Measurements from ENCODE around the gene PAPPA. TPM values are rescaled to one million over a fixed set of nuclear protein-coding genes. Genes with fewer than 3 reads are reported as not detected.

Gene PAPPA
- total and polyA plus RNA-seq, 3 experiments from 2014 or later: not detected

DNA sequence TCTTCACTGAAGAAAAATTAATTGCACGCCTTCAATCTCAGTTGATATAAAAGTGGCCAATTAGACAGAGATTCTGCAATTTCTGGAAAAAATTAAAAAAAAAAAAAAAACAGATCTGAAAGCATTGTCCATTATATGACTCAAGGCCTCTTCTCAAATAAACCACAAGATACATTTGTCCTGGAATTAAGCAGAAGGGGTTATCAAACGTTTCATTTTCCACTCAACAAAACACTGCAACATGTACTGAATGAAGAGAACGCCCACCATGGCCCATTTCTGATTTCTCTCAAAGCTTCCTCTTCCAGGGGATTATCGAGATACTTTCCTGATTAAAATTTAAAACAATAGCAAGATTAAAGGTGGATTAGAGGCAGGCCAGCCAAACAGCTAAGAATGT lies 5.8 kb upstream of the PAPPA start:
- POLR2A ChIA-PET: no interaction called here
- CTCF ChIA-PET: no interaction called here
- no peaks in the 10 kb centered on the region for H3K4me1 ChIP-seq (ENCODE audit: insufficient read depth, low read length)
- Mint-ChIP-seq H3K4me1 (peaks cover 0 to 2% (median 0%) of the 10 kb centered on the region in 3 donors), H3K4me3 (no peak overlapping the region), H3K27ac (no peak overlapping the region), H3K27me3 (peaks cover 11 to 43% of the 10 kb centered on the region in 2 donors), H3K36me3 (no peaks in the 10 kb centered on the region), H3K9me3 (peaks cover 0 to 4% (median 0%) of the 10 kb centered on the region in 5 donors)
- no peaks in the 10 kb centered on the region for H3K9me3 ChIP-seq (ENCODE audit: low read length)
- no peak overlapping the region for H3K27ac ChIP-seq (ENCODE audit: low read depth, low read length)
- no peak for DNase-seq
- H3K27me3 ChIP-seq (ENCODE audit: insufficient read depth, low read length, poor library complexity, severe bottlenecking): no peaks in the 10 kb centered on the region
- no peaks in the 10 kb centered on the region for H3K36me3 ChIP-seq (ENCODE audit: insufficient read depth, low read length)
- H3K4me3 ChIP-seq (ENCODE audit: low read length): no peak overlapping the region

GRCh38 chr9:116149844-116150243 lies 3.7 kb upstream of the PAPPA start:
- Mint-ChIP-seq H3K4me1 (peaks cover 0 to 12% (median 2%) of the 10 kb centered on the region in 3 donors), H3K4me3 (no peak overlapping the region), H3K27ac (no peak overlapping the region), H3K27me3 (peaks cover 22 to 56% of the 10 kb centered on the region in 2 donors), H3K36me3 (no peaks in the 10 kb centered on the region), H3K9me3 (peaks cover 0 to 4% (median 0%) of the 10 kb centered on the region in 5 donors)
- H3K27me3 ChIP-seq (ENCODE audit: insufficient read depth, low read length, poor library complexity, severe bottlenecking): no peaks in the 10 kb centered on the region
- ChIA-PET POLR2A (no interaction called here), CTCF (no interaction called here)
- H3K27ac ChIP-seq (ENCODE audit: low read depth, low read length): no peak overlapping the region
- H3K36me3 ChIP-seq (ENCODE audit: insufficient read depth, low read length): no peaks in the 10 kb centered on the region
- no peak overlapping the region for H3K4me3 ChIP-seq (ENCODE audit: low read length)
- H3K4me1 ChIP-seq (ENCODE audit: insufficient read depth, low read length): no peaks in the 10 kb centered on the region
- no peaks in the 10 kb centered on the region for H3K9me3 ChIP-seq (ENCODE audit: low read length)
- DNase-seq: no peak

- H3K36me3 Mint-ChIP-seq: no peaks in the 10 kb centered on the region
- H3K4me1 ChIP-seq (ENCODE audit: insufficient read depth, low read length): no peaks in the 10 kb centered on the region
- no peaks in the 10 kb centered on the region for H3K9me3 ChIP-seq (ENCODE audit: low read length)
- no peak overlapping the region for H3K27ac Mint-ChIP-seq
- peaks cover 4% of the 10 kb centered on the region for H3K27me3 ChIP-seq (ENCODE audit: insufficient read depth, low read length, poor library complexity, severe bottlenecking)
- no peak overlapping the region for H3K27ac ChIP-seq (ENCODE audit: low read depth, low read length)
- H3K4me1 Mint-ChIP-seq: peaks cover 0 to 18% (median 2%) of the 10 kb centered on the region in 3 donors
- H3K9me3 Mint-ChIP-seq: peaks cover 0 to 7% (median 4%) of the 10 kb centered on the region in 5 donors
- peaks cover 32 to 70% of the 10 kb centered on the region in 2 donors for H3K27me3 Mint-ChIP-seq
- no peak overlapping the region for H3K4me3 Mint-ChIP-seq
- H3K36me3 ChIP-seq (ENCODE audit: insufficient read depth, low read length): no peaks in the 10 kb centered on the region
- H3K4me3 ChIP-seq (ENCODE audit: low read length): no peak overlapping the region
- no peak for DNase-seq
- POLR2A ChIA-PET: no interaction called here
- CTCF ChIA-PET: no interaction called here
These were observed 2.4 kb upstream of the PAPPA start for GRCh38 chr9:116151199-116151598.

- Mint-ChIP-seq H3K27ac (no peak overlapping the region), H3K36me3 (no peaks in the 10 kb centered on the region), H3K4me3 (no peak overlapping the region), H3K4me1 (peaks cover 0 to 18% (median 2%) of the 10 kb centered on the region in 3 donors), H3K27me3 (peaks cover 33 to 72% of the 10 kb centered on the region in 2 donors), H3K9me3 (peaks cover 0 to 7% (median 4%) of the 10 kb centered on the region in 5 donors)
- ChIA-PET POLR2A (no interaction called here), CTCF (no interaction called here)
- no peak for DNase-seq
- H3K36me3 ChIP-seq (ENCODE audit: insufficient read depth, low read length): no peaks in the 10 kb centered on the region
- peaks cover 4% of the 10 kb centered on the region for H3K27me3 ChIP-seq (ENCODE audit: insufficient read depth, low read length, poor library complexity, severe bottlenecking)
- H3K4me1 ChIP-seq (ENCODE audit: insufficient read depth, low read length): no peaks in the 10 kb centered on the region
- H3K27ac ChIP-seq (ENCODE audit: low read depth, low read length): no peak overlapping the region
- no peak overlapping the region for H3K4me3 ChIP-seq (ENCODE audit: low read length)
- no peaks in the 10 kb centered on the region for H3K9me3 ChIP-seq (ENCODE audit: low read length)
These were observed 1.6 kb upstream of the PAPPA start for GRCh38 chr9:116151966-116152381.

DNA sequence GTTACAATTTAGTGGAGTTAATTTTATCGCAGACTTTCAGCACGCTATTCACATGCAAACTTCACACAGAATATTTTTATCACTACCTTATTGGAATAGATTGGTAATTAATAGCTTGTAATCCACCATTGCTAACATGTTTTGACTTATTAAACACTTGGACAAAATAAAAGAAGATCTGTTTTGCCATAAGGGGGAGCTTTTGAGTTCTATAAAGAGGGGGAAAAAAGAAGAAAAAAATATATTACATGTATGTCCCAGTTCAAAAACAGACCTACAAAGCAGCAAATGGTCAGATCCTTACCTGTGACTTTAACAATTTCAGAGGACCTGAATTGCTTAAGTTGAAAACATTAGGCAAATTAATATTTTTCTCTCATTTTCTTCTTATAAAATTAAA lies 1.2 kb upstream of the PAPPA start:
- no peaks in the 10 kb centered on the region for H3K36me3 Mint-ChIP-seq
- CTCF ChIA-PET: no interaction called here

GRCh38 chr9:116152941-116153764 lies 438 bp upstream of the PAPPA start:
- no peaks in the 10 kb centered on the region for H3K9me3 ChIP-seq (ENCODE audit: low read length)
- ChIA-PET POLR2A (no interaction called here), CTCF (no interaction called here)
- H3K4me3 Mint-ChIP-seq: peak overlapping the region in 1 of 7 donors; percentile 51
- peaks cover 0 to 18% (median 2%) of the 10 kb centered on the region in 3 donors for H3K4me1 Mint-ChIP-seq
- no peak for DNase-seq
- H3K9me3 Mint-ChIP-seq: peaks cover 0 to 7% (median 5%) of the 10 kb centered on the region in 5 donors
- no peaks in the 10 kb centered on the region for H3K36me3 ChIP-seq (ENCODE audit: insufficient read depth, low read length)
- peaks cover 4% of the 10 kb centered on the region for H3K27me3 ChIP-seq (ENCODE audit: insufficient read depth, low read length, poor library complexity, severe bottlenecking)
- H3K36me3 Mint-ChIP-seq: no peaks in the 10 kb centered on the region
- H3K27ac ChIP-seq (ENCODE audit: low read depth, low read length): no peak overlapping the region
- peaks cover 38 to 79% of the 10 kb centered on the region in 2 donors for H3K27me3 Mint-ChIP-seq
- no peak overlapping the region for H3K4me3 ChIP-seq (ENCODE audit: low read length)
- H3K4me1 ChIP-seq (ENCODE audit: insufficient read depth, low read length): no peaks in the 10 kb centered on the region
- no peak overlapping the region for H3K27ac Mint-ChIP-seq

More for the DNA sequence above, 1.2 kb upstream of the PAPPA start:
- Mint-ChIP-seq H3K27ac (no peak overlapping the region), H3K27me3 (peaks cover 35 to 76% of the 10 kb centered on the region in 2 donors), H3K9me3 (peaks cover 0 to 7% (median 4%) of the 10 kb centered on the region in 5 donors), H3K4me3 (no peak overlapping the region), H3K4me1 (peaks cover 0 to 18% (median 2%) of the 10 kb centered on the region in 3 donors)
- POLR2A ChIA-PET: no interaction called here
- H3K4me3 ChIP-seq (ENCODE audit: low read length): no peak overlapping the region
- H3K27me3 ChIP-seq (ENCODE audit: insufficient read depth, low read length, poor library complexity, severe bottlenecking): peaks cover 4% of the 10 kb centered on the region
- no peaks in the 10 kb centered on the region for H3K4me1 ChIP-seq (ENCODE audit: insufficient read depth, low read length)
- DNase-seq: no peak
- H3K36me3 ChIP-seq (ENCODE audit: insufficient read depth, low read length): no peaks in the 10 kb centered on the region
- H3K27ac ChIP-seq (ENCODE audit: low read depth, low read length): no peak overlapping the region
- H3K9me3 ChIP-seq (ENCODE audit: low read length): no peaks in the 10 kb centered on the region

GRCh38 chr9:116154334-116154975 lies 864 bp downstream of the PAPPA start:
- H3K27ac Mint-ChIP-seq: no peak overlapping the region
- H3K36me3 Mint-ChIP-seq: no peaks in the 10 kb centered on the region
- CTCF ChIA-PET: no interaction called here
- Histone ChIP-seq H3K9me3 (ENCODE audit: low read length) (no peaks in the 10 kb centered on the region), H3K36me3 (ENCODE audit: insufficient read depth, low read length) (no peaks in the 10 kb centered on the region), H3K27me3 (ENCODE audit: insufficient read depth, low read length, poor library complexity, severe bottlenecking) (peaks cover 4% of the 10 kb centered on the region), H3K27ac (ENCODE audit: low read depth, low read length) (no peak overlapping the region), H3K4me1 (ENCODE audit: insufficient read depth, low read length) (no peaks in the 10 kb centered on the region), H3K4me3 (ENCODE audit: low read length) (no peak overlapping the region)
- H3K4me1 Mint-ChIP-seq: peaks cover 0 to 18% (median 2%) of the 10 kb centered on the region in 3 donors
- peaks cover 42 to 83% of the 10 kb centered on the region in 2 donors for H3K27me3 Mint-ChIP-seq
- no peak for DNase-seq
- POLR2A ChIA-PET: no interaction called here
- H3K4me3 Mint-ChIP-seq: no peak overlapping the region
- H3K9me3 Mint-ChIP-seq: peaks cover 0 to 8% (median 5%) of the 10 kb centered on the region in 5 donors

DNA sequence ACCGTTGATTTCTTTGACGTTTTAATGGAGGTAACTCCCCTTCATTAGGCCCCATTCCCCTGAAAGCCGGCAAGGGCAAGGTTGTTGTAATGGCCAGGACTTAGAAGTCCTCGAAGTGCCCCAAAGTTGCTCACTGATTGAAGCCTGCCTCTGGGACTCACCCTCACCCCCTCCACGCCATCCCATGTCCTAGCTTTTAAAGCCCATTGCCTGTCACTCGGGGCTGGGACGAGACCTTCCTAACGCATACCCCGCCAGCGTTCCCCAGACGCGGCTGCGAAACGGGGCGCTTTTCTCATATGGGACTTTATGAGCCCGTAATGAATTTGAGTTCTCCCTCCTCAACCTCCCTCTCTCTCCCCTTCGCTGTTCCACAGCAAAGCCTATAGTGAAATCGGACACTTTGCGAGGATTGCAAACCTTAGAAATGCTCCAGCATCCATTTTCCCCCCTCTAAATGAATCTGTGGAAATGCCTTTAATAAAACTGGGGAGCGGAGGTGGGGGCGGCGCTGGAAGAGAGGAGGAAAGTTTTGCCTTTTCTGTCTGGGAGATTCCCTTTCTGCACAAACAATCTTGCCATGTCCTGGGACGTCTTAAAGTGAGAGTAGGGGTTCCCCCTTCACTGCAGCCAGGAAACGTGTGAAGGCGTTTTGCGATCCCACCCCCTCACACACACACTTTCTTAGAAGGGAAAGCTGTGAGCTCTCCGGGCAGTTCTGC lies 1.5 kb downstream of the PAPPA start:
- peaks cover 4% of the 10 kb centered on the region for H3K27me3 ChIP-seq (ENCODE audit: insufficient read depth, low read length, poor library complexity, severe bottlenecking)
- H3K27me3 Mint-ChIP-seq: peaks cover 39 to 80% of the 10 kb centered on the region in 2 donors

More for the DNA sequence above, 1.5 kb downstream of the PAPPA start:
- H3K27ac Mint-ChIP-seq: peak overlapping the region in 2 of 8 donors; percentile 30 to 46
- H3K9me3 Mint-ChIP-seq: peaks cover 0 to 8% (median 5%) of the 10 kb centered on the region in 5 donors
- no peak for DNase-seq
- H3K4me3 Mint-ChIP-seq: peak overlapping the region in 2 of 7 donors; percentile 3 to 40
- H3K36me3 ChIP-seq (ENCODE audit: insufficient read depth, low read length): no peaks in the 10 kb centered on the region
- H3K4me1 Mint-ChIP-seq: peaks cover 0 to 18% (median 2%) of the 10 kb centered on the region in 3 donors
- no peaks in the 10 kb centered on the region for H3K36me3 Mint-ChIP-seq
- H3K4me1 ChIP-seq (ENCODE audit: insufficient read depth, low read length): no peaks in the 10 kb centered on the region
- POLR2A ChIA-PET: no interaction called here
- CTCF ChIA-PET: no interaction called here
- H3K27ac ChIP-seq (ENCODE audit: low read depth, low read length): no peak overlapping the region
- no peak overlapping the region for H3K4me3 ChIP-seq (ENCODE audit: low read length)
- H3K9me3 ChIP-seq (ENCODE audit: low read length): no peaks in the 10 kb centered on the region
